Panc1 (cell line): ENCODE measurements around the gene KCNE2. TPM values are rescaled to one million over a fixed set of nuclear protein-coding genes. Genes with fewer than 3 reads are reported as not detected.
"Not testable (repeated sequence)": the region's sequence is repeated elsewhere in the genome, so short reads cannot be mapped to it uniquely, and the experiment has no call there.

ENCODE experiments used
- ATAC-seq: fragments of 200-7000 bp; cut with Tn5 transposase; 2 replicates; pipeline ENCODE4 v1.9.1; 2020; ENCODE audit warnings: mild to moderate bottlenecking, moderate library complexity
- BruUV-seq: library from RNA; stranded (reverse); fragments of 400-500 nt; replicated peaks from 2 replicates; lab custom pipeline; 2021; lab: Mats Ljungman, UMichigan
- CTCF ChIA-PET: fragments of 300-600 bp; sonication (Branson Sonifier 250); formaldehyde crosslinking; loops from one replicate; lab custom pipeline; 2022; ENCODE audit warnings: antibody characterized with exemption; lab: Charles Lee
- POLR2A ChIA-PET: fragments of 300-600 bp; sonication (Branson Sonifier 250); formaldehyde crosslinking; loops from one replicate; lab custom pipeline; 2022; ENCODE audit warnings: antibody characterized with exemption; lab: Charles Lee
- DNase-seq: peaks from one replicate; pipeline ENCODE4 v3.0.0-alpha.2; 2010; ENCODE audit warnings: low read depth, low spot score
- H3K27ac ChIP-seq: 2 replicates; pipeline ENCODE4 v1.5.1; 2011; ENCODE audit warnings: mild to moderate bottlenecking, low read length, inconsistent platforms
- H3K27me3 ChIP-seq: fragments of 200-500 bp; sonication (Bioruptor generic); 2 replicates; pipeline ENCODE4 v1.6.0; 2014; ENCODE audit warnings: low read length, inconsistent platforms; ENCODE audit not compliant: control insufficient read depth, insufficient read depth
- H3K36me3 ChIP-seq: fragments of 200-500 bp; sonication (Bioruptor generic); 2 replicates; pipeline ENCODE4 v1.5.1; 2014; ENCODE audit warnings: inconsistent platforms, mild to moderate bottlenecking, low read length, moderate library complexity; ENCODE audit not compliant: control insufficient read depth, insufficient read depth
- H3K4me1 ChIP-seq: 2 replicates; pipeline ENCODE4 v1.5.1; 2011; ENCODE audit warnings: inconsistent platforms, mild to moderate bottlenecking, low read length, moderate library complexity; ENCODE audit not compliant: control insufficient read depth, insufficient read depth
- H3K4me3 ChIP-seq, 2 experiments: 2 replicates each; pipeline ENCODE4 v1.5.1; 2011 to 2012; ENCODE audit warnings: low read depth in 2 of 2, low read length in 2 of 2, mild to moderate bottlenecking in 2 of 2, inconsistent platforms in 1 of 2, moderate library complexity in 1 of 2
- H3K9me3 ChIP-seq: fragments of 200-500 bp; sonication (Bioruptor generic); 2 replicates; pipeline ENCODE4 v1.5.1; 2014; ENCODE audit warnings: low read depth, mild to moderate bottlenecking, inconsistent platforms, low read length, moderate library complexity; ENCODE audit not compliant: control insufficient read depth, insufficient read depth
- SIN3A ChIP-seq: IDR thresholded peaks from 2 replicates; pipeline ENCODE4 v1.6.1; 2012; ENCODE audit warnings: low read depth, mild to moderate bottlenecking, low read length, moderate library complexity, borderline replicate concordance; ENCODE audit not compliant: insufficient read depth
- in situ Hi-C: cut with HindIII; loops from 2 replicates; pipeline ENCODE4 v1.10.0; 2016; ENCODE audit warnings: low sequenced_read_pairs, low pct_unique_long_range_greater_than_20kb
- intact Hi-C: fragments of 100-400 bp; cut with micrococcal nuclease; formaldehyde crosslinking; loops from one replicate; pipeline ENCODE4 v1.10.0; 2022; ENCODE audit not compliant: unreplicated experiment
- total RNA-seq: library from RNA; stranded (reverse); gene quantifications from one replicate; pipeline ENCODE4 v1.2.1, GENCODE V29; 2021; ENCODE audit not compliant: unreplicated experiment

KCNE2 gene
- total RNA-seq, 1 experiment from 2014 or later, result not detected

GRCh38 chr21:34372321-34372720 is 8.5 kb downstream of the KCNE2 start:
- TF ChIP-seq SIN3A, result no peak
- POLR2A ChIA-PET, result no interaction called here
- Histone ChIP-seq H3K9me3 (no peaks in the 10 kb centered on the region), H3K36me3 (no peaks in the 10 kb centered on the region), H3K27ac (no peak overlapping the region), H3K4me3 (no peak overlapping the region), H3K4me1 (no peaks in the 10 kb centered on the region), H3K27me3 (no peaks in the 10 kb centered on the region)
- CTCF ChIA-PET, result no interaction called here
- intact Hi-C loops (no loop called here), in situ Hi-C loops (no loop called here)
- BruUV-seq, result no TSS peak
- ATAC-seq (no peak), DNase-seq (no peak)

DNA sequence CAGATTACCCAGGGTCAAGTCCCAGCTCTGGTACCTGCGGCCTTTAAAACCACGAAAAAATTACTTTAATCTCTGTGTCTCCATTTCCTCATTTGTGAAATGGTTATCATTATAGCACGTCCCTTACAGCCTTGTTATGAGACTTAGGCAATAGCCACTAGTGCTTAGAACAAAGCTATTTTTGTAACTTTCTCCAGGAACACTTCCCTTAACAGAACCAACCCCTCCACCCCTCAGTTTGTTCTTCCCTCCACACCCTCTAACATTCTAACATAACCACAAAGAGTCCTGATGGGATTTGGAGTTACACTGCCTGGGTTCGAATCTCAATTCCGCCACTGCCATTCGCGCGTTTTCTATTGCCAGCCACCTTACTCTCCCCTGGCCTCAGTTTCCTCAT is 10.7 kb downstream of the KCNE2 start:
- CTCF ChIA-PET, ATAC-seq, H3K36me3 ChIP-seq, H3K4me1 ChIP-seq, BruUV-seq, H3K4me3 ChIP-seq, H3K27me3 ChIP-seq, H3K27ac ChIP-seq, intact Hi-C loops, H3K9me3 ChIP-seq, in situ Hi-C loops, DNase-seq, POLR2A ChIA-PET: not testable (repeated sequence)

- H3K4me3 ChIP-seq, H3K4me1 ChIP-seq, intact Hi-C loops, H3K27ac ChIP-seq, CTCF ChIA-PET, in situ Hi-C loops, DNase-seq, POLR2A ChIA-PET, H3K9me3 ChIP-seq, BruUV-seq, H3K27me3 ChIP-seq, H3K36me3 ChIP-seq: not testable (repeated sequence)
- peak; percentile 99 for ATAC-seq
Observed at GRCh38 chr21:34374940-34375618, 11.3 kb downstream of the KCNE2 start, which contains the start of gene SMIM11. TSS of gene SMIM11 (plus strand) at chr21:34375507. CDS start at chr21:34379505, 3,998 bp downstream.

- H3K9me3 ChIP-seq, H3K27me3 ChIP-seq, H3K4me1 ChIP-seq, DNase-seq, CTCF ChIA-PET, H3K36me3 ChIP-seq, in situ Hi-C loops, intact Hi-C loops, H3K27ac ChIP-seq, POLR2A ChIA-PET, H3K4me3 ChIP-seq, BruUV-seq: not testable (repeated sequence)
- peak; percentile 84 for ATAC-seq
Observed at GRCh38 chr21:34375619-34375972, 11.8 kb downstream of the KCNE2 start.

GRCh38 chr21:34383138-34383537 is 19.3 kb downstream of the KCNE2 start:
- H3K4me1 ChIP-seq, H3K9me3 ChIP-seq, ATAC-seq, in situ Hi-C loops, H3K4me3 ChIP-seq, intact Hi-C loops, POLR2A ChIA-PET, H3K27ac ChIP-seq, DNase-seq, BruUV-seq, H3K36me3 ChIP-seq, CTCF ChIA-PET, H3K27me3 ChIP-seq: not testable (repeated sequence)

- intact Hi-C loops, H3K27me3 ChIP-seq, H3K4me1 ChIP-seq, DNase-seq, POLR2A ChIA-PET, H3K4me3 ChIP-seq, H3K27ac ChIP-seq, CTCF ChIA-PET, BruUV-seq, H3K9me3 ChIP-seq, H3K36me3 ChIP-seq, in situ Hi-C loops, ATAC-seq: not testable (repeated sequence)
Observed at GRCh38 chr21:34383724-34384415, 20.1 kb downstream of the KCNE2 start.

DNA sequence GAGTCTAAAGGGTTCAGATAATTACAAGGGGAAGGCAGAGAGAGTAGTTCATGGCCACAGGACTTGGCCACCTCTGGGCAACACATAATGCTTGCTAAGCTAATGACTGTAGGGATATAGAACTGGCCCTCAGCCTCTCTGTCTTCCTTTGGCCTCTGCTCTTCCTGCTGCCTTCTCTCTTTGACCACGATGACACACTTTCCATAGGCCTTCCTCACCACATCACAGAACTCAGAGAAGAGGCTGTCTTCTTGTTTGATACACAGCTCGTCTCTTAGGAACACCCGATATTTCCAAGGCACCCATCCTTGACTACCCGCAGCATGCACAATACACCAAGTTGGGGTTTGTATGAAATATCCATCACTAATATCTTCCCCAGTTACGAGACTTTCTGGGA is 36.7 kb downstream of the KCNE2 start:
- POLR2A ChIA-PET, H3K9me3 ChIP-seq, BruUV-seq, DNase-seq, in situ Hi-C loops, H3K4me3 ChIP-seq, intact Hi-C loops, H3K36me3 ChIP-seq, H3K4me1 ChIP-seq, H3K27me3 ChIP-seq, ATAC-seq, CTCF ChIA-PET, H3K27ac ChIP-seq: not testable (repeated sequence)
